ENCODE results near the gene FDXACB1. TPM values are rescaled to one million over a fixed set of nuclear protein-coding genes. Genes with fewer than 3 reads are reported as not detected.
"Not testable (repeated sequence)": the region's sequence is repeated elsewhere in the genome, so short reads cannot be mapped to it uniquely, and the experiment has no call there.

FDXACB1 gene
- total RNA-seq, 1 donor from 2014 or later = 0.73 TPM

DNA sequence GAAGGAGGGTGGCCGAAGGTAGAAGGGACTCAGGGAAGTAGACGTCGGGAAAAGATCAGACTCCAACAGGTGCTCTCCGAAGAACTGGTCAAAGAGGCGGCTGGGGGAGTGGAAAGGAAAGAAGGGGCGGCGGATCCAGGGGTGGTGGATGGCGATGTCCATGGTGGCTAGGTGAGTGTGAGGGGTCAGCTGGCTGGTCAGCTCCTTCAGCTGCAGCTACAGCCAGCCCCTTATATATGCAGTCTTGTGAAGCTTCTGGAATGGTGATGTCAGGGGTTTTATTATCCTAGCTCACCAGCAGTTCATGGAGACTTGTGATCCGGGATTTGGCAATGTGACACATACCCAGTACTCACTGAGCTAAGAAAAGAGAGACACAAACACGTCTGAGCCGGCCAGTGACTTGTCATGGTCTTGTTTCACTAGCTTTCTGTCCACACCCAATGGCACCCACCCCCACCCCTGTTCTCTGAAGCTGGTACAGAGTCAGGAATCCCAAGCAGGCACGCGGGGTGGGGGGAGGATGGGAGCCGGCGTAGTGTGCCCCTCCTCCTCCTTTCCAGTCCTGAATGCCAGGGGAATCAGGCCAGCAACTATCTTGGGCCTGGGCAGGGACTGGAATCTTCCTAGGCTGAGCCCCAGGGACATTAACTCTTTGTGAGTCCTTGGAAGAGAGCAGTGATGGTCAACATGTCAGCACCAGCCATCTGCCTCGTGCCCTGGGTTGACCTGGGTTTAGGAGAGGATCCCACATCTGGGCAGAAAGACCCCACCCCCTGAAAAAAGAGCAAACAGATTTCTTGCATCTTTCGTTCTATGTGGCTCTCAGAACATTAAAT, 32.8 kb upstream of the FDXACB1 start, which contains the start of gene CRYAB:
Gene CRYAB (minus strand): TSS at position 208 of the 839 bp plus-strand sequence. CDS start 46 bp downstream, at position 162.
- peak; percentile 93 for DNase-seq (ENCODE audit: low spot score)
- intact Hi-C loops (cut with DNase I) = no loop called here

DNA sequence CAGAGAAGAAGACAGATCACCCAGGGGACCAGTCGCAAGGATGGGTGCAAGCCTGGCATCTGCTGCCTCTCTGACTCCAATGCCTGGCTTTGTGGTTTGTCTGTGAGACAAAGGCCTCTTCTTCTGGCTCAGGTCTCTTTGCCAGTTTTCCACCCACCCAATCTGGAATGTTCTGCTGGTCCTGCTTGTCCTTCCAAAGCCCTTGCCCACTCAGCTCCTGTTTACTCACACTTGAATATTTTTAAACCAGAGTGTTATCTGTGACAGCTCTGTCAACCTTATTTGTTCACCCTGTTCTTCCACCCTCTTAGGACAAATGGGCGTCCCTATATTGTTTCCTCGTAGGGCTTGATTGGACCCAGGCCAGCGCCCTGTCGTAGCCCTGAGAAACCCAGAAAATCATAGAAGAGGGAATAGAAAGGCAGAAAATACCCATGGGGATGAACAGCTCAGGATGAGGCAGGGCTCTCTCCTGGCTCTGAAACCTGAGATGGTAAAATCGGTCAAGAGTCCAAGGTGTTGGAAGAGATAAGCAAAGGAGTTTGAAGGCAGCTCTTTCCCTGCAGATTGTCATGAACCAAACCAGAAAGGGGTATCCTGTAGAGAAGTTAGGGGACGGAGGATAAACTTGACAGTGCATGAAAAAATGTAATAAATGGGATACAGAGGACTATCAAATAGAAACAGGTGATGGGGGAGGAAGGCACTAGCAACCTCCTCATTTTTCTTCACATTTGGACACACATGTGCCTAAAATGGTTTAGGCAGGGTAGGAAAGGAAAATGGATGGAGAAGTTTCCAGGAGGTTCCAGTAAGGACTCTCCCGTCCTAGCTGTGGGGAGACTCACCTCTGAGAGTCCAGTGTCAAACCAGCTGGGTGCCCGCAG, 32.0 kb upstream of the FDXACB1 start:
- intact Hi-C loops (cut with DNase I) = no loop called here
- DNase-seq (ENCODE audit: low spot score) = no peak

DNA sequence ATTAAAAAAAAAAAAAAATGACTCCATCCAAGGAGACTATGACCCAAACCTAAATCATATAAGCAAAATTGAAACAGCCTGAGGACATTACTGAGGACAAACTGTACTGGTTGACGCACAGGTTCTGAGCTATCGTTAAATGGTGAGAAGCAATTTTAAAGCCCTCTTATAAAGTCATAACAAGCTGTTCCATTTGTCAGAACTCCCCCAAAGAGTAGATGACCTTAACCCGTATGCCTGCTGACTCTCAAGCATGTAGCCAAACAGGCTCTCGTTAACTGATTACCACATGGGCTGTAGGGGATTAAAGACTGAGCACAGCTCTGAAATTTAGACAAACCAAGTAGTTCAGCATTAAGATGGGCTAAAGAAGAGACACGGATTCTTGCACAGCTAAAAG, 30.4 kb upstream of the FDXACB1 start:
- no peak for DNase-seq (ENCODE audit: low spot score)
- intact Hi-C loops (cut with DNase I) = no loop called here

DNA sequence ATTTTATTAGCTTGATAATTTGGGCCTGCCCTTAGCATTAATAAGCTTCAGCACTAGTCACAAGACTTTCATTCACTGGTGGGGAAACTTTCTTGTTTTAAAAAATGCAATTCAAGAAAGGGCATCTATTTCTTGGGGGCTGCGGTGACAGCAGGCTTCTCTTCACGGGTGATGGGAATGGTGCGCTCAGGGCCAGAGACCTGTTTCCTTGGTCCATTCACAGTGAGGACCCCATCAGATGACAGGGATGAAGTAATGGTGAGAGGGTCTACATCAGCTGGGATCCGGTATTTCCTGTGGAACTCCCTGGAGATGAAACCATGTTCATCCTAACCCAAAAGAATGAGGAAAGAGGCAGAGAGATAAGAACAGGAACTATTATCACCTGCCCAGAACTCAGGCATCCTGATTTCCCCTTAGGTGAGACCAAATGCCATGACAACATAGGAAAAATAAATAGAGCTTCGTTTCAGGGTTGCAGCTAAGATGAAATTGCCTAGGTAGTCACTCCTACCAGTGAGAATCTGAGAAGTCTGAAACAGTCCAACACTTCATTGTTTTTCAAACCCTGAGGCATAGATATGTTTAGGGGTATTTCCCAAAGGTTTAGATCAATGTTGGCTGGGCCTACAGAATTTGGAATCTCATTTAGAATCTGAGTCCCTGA, 29.8 kb upstream of the FDXACB1 start:
- intact Hi-C loops (cut with DNase I) = no loop called here
- DNase-seq (ENCODE audit: low spot score) = no peak

DNA sequence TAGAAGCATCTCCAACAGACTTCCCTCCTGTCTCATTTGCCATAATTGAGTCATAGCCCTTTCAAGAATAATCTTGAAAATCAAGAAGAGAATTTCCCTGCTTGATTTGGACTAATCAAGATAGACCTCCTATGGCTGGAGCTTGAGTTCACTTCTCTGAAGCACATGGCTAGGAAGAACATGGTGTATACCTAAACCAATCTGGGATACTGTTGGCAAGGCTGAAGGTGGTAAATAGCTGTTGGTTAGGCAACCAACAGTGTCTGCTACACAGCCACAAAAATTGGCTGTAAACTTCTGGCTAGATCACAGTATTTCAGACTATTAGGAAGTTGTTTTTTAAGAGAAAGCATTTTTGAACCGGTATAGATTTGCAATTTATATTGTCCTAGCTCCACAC, 27.7 kb upstream of the FDXACB1 start:
- intact Hi-C loops (cut with DNase I) = no loop called here
- DNase-seq (ENCODE audit: low spot score) = no peak

DNA sequence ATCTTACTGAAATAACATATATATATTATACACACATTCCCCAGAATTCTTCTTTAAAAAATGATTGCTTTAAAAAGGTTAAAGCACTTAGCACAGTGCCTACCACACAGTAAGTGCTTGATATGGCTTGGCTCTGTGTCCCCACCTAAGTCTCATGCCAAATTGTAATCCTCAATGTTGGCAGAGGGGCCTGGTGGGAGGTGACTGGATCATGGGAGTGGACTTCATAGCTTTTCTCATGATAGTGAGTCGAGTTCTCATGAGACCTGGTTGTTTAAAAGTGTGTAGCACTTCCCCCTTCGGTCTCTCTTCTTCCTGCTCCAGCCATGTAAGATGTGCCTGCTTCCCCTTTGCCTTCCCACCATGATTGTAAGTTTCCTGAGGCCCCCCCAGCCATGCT, 26.4 kb upstream of the FDXACB1 start:
- intact Hi-C loops (cut with DNase I) = no loop called here
- DNase-seq (ENCODE audit: low spot score) = no peak

DNA sequence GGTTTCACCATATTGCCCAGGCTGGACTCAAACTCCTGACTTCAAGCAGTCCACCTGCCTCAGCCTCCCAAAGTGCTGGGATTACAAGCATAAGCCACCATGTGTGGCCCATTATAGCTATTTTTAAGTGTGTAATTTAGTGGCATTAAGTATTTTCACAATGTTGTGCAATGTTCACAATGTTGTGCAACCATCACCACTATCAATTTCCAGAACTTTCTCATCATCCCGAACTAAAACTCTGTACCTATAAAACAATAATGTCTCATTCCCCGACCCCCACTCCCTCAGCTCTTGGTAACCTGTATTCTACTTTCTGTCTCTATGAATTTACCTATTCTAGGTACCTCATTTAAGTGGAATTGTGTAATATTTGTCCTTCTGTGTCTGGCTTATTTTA, 7.9 kb upstream of the FDXACB1 start:
- no peak for DNase-seq (ENCODE audit: low spot score)
- intact Hi-C loops (cut with DNase I) = no loop called here

DNA sequence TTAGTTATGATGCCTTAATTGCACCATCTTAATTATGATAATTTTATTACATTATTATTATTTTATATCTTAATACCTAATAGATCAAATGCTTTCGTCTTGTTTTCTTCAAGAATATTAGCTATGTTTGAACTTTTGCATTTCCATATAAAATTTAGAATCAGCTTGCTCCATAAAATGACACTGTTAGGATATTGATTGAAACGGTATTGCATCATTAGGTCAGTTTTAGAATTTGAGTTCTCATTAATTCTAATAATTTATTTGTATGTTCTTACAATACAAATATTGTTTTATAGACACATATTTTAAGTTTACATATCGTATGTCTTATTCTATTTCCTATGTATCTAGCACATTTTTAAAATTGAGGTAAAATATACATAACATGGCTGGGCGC, 7.1 kb upstream of the FDXACB1 start:
- DNase-seq (ENCODE audit: low spot score) = no peak
- intact Hi-C loops (cut with DNase I) = no loop called here

DNA sequence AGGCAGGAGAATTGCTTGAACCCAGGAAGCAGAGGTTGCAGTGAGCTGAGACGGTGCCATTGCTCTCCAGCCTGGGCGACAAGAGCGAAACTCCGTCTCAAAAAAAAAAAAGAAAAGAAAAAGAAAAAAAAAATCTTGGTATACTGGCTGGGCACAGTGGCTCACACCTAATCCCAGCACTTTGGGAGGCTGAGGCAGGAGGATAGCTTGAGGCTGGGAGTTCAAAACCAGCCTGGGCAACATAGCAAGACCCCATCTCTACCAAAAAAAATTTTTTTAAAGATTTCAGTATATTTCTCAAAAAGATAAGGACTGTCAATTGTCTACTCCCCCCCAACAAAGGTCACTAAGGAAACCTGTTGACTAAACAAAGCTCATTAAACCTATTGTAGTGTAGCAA, 6.1 kb upstream of the FDXACB1 start:
- DNase-seq (ENCODE audit: low spot score); intact Hi-C loops (cut with DNase I): not testable (repeated sequence)

DNA sequence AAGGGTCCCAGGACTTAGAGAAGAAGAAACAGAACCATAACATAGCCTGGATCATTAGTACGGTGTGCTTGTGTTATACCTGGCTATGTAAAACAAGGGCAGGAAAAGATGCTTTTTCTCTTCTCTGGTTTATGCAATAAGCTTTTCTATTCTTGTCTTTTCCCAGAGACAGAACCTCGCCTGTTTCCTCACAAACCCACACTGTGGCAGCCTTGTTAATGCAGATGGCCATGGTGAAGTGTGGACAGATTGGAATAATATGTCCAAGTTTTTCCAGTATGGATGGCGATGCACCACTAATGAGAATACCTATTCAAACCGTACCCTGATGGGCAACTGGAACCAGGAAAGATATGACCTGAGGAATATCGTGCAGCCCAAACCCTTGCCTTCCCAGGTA, 3.2 kb upstream of the FDXACB1 start:
- no peak for DNase-seq (ENCODE audit: low spot score)
- intact Hi-C loops (cut with DNase I) = no loop called here

DNA sequence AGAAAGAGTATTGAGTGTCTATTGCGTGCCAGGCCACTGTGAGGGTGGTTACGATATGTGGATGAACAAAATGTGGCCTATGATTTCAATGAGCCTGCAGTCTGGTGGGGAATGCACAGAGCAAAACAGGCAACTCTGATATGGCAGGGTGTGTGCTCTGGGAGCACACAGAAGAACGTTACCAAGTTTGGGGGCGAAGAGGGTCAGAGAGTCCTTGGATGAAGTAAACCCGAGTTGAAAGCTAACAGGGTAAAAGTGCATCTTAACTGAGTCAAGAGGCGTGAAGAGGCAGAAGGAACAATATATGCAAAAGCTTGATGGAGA, 634 bp upstream of the FDXACB1 start:
- no peak for DNase-seq (ENCODE audit: low spot score)
- intact Hi-C loops (cut with DNase I) = loop anchor here (2.0 to 5.0 kb wide), 4 partner anchors 48 to 193 kb away; partner anchors contain the start of genes NKAPD1 and PIH1D2

DNA sequence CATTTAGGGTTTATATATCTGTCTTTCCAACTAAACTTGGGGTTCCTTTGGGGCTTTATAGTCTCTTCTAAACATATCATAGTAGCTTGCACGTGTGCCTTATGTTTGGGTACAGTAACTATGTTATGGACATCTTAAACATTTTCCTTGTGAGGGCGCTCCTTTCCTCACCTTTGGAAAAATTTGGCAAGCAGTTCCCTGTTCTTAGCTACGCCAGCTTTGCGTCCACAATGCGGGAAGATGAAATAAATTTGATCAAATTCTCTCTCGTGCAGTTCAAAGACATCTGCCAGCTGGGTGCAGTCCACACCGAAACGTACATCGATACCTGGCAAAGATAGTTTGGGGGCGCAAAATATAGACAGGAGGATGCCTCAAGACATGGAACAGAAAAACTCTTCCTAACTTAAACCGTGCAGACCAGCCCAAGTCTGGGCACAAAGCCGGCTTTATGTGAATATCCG, 548 bp downstream of the FDXACB1 start:
- intact Hi-C loops (cut with DNase I) = loop anchor here (2.0 to 5.0 kb wide), 4 partner anchors 49 to 194 kb away; partner anchors contain the start of genes NKAPD1 and PIH1D2

DNA sequence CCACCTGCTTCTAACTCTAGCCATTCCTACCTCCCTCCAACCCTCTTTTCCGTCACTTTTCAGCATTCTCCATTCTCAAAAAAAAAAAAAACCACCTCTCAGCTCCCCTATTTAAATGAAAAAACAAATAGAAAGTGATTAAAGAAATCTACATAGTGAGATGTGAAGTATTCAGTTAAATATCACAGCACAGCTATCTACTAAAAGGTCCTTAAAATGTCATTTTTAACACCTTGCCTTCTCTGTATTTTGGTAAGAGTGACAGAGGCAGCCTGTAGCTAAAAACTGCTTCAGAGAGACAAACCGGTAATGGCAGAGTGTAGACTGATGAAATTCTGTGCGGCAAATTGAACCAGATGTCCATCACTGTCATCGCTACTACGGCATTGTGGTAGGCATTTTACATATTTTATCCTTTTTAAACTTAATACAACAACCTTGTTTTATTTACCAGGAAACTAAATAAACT, 7.2 kb downstream of the FDXACB1 start:
- intact Hi-C loops (cut with DNase I) = no loop called here
- no peak for DNase-seq (ENCODE audit: low spot score)

More for the DNA sequence above, 548 bp downstream of the FDXACB1 start:
- DNase-seq (ENCODE audit: low spot score) = no peak

DNA sequence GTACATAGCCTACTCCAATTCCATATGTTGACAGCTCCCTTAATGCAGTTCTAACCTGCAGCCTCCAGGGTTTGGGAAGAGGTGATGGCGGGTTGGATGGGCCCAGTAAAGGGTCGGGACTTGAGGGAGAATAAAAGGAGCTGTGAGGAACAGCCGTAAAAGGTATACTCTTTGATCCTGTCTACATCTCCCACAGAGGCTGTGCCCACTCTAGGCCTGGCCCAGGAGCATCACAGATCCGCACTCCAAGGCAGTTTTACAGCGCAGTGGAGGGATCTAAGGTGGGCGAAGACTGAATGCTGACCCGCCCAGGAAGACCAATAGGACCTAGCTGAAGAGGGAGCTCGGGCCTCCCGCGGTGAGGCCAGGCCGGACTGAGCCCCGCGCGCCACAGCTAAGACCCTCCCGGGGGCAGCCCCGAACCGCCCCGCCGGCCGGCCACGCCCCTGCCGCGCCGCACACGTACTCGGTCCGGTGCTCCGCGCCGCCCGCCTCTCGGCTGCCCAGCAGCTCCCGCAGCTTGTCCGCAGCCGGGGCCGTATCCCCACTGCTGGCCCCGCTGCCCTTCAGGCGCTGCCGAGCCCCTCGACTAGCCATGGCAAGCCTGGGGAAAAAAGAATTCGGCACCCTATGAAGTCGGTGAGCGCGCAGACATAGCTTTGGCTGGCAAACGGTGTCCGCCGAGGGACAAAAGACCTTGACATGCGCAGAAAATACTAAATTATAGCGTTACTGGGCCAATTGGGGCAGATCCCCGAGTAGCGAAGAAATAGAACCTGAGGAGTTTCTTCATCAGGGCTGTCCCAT, 7.9 kb downstream of the FDXACB1 start, which contains the start of gene ALG9:
Gene ALG9 (minus strand): TSS at position 696 of the 807 bp plus-strand sequence. CDS start 99 bp downstream, at position 597.
- intact Hi-C loops (cut with DNase I) = no loop called here
- DNase-seq (ENCODE audit: low spot score) = peak; percentile 90

DNA sequence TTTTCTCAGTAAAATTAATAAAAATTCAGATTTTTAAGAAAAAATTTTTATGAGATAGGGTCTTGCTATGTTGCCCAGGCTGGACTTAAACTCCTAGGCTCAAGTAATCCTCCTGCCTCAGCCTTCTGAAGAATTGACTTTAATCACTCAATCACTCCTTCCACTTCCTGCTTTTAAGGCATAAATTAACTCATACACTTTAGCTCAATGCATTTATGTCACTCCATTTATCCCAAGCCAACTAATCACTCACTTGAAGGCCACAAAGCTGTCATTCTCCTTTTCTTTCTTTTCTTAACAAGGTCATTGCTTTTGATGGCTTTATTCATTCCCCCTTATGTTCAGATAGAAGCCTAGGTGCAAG, 8.5 kb downstream of the FDXACB1 start:
- DNase-seq (ENCODE audit: low spot score) = no peak
- intact Hi-C loops (cut with DNase I) = no loop called here

DNA sequence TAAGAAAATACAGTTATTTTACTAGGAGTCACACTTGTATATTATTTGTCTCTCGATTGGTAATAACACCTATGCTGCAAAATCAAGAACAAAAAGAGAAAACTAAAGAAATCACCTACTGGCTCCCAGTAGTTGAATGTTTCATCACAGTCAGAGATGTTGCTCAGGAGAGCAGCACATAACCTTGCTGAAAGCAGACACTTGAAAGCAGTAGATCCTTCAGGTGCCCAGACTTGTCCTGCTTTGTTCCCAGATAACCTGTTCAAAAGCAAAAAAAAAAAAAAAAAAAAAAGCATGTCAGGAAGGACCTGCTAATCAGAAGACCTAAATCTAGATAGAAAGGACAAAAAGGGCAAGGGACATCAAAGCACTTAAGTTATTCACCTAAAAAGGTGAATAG, 8.9 kb downstream of the FDXACB1 start:
- DNase-seq (ENCODE audit: low spot score) = no peak
- intact Hi-C loops (cut with DNase I) = no loop called here

DNA sequence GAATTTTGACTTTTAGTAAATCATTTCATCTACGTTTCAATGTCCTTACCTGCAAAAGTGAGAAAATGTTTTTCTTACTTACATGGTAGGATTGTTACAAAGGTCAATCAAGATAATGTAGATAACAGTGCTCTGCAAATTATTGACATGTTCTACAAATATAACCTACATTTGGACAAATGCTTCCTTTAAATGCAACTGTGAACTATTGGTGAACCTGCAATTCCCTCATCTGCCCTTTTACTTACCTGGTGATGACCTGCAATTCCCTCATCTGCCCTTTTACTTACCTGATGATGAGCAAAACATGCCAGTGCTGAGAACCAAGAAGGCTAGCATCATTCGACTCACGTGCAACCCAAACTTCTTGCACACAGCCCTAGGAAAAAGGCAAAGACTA, 18.7 kb downstream of the FDXACB1 start:
- intact Hi-C loops (cut with DNase I) = no loop called here
- no peak for DNase-seq (ENCODE audit: low spot score)

DNA sequence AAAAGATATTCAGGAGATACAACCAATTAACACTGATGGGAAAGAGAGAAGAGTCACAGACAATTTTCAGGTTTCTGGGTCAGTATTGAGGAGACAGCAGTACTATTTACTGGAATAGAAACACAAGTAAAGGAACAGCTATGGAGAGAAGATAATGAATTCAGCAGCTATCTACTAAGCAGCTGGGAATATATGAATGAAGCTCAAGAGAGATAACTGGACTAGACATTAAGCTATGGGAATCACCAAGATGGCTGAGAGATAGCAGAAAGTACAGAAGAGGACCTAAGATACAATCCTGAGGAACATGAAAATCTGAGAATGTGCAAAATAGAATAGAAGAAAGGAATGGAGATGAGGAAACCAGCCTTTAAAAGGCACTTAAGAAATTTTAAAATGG, 23.5 kb downstream of the FDXACB1 start:
- intact Hi-C loops (cut with DNase I) = no loop called here
- DNase-seq (ENCODE audit: low spot score) = no peak

DNA sequence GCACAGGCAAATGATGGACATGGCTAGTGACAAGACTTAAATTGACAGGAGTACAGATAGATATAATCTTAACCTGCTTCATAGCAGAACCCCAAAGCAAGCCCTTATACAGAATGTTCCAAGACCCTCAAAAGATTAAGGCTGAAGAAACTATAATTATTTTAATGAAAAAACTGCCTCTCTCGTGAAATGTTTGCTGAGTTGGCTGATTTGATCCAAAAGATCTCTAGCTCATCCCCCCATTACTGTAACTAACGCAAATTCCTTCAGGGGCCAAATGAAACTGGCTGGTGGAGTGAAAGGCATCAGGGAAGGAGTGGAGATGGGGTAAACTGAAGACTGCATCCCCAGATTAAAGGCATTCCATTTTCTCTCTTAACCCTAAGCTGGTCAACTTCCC, 26.9 kb downstream of the FDXACB1 start:
- intact Hi-C loops (cut with DNase I) = no loop called here
- DNase-seq (ENCODE audit: low spot score) = no peak

Data from cardiac septum (tissue), 1 donor.